ENCODE data around the gene ZNF784. TPM values are rescaled to one million over a fixed set of nuclear protein-coding genes. Genes with fewer than 3 reads are reported as not detected.

Gene ZNF784
- total and polyA plus RNA-seq, 5 donors: 11.5 to 16.3 (median 13.0) TPM

DNA sequence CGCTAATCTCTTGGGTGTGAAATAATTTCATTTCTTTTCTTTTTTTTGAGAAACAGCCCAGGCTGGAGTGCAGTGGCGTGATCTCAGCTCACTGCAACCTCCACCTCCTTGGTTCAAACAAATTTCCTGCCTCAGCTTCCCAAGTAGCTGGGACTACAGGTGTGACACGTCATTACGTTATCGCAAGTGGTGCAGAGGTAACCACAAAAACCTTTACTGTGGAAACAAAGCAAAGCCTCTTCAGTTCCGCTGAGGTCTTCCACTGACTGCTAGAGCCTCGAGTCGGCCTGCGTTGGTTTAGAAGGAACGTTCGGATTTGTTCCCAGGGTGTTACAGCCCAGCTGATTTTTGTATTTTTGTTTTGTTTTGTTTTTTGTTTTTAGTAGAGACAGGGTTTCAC, 2.0 kb upstream of the ZNF784 start:
- DNase-seq: peak in 1 of 3 donors; percentile 13
- intact Hi-C loops (cut with DNase I): no loop called here
- Histone ChIP-seq H3K4me3 (ENCODE audit: low read length) (no peak overlapping the region), H3K27me3 (ENCODE audit: control insufficient read depth, insufficient read depth) (no peaks in the 10 kb centered on the region), H3K27ac (ENCODE audit: low read length) (no peak overlapping the region), H3K4me1 (ENCODE audit: control insufficient read depth, insufficient read depth, low read length) (no peaks in the 10 kb centered on the region), H3K9me3 (ENCODE audit: control insufficient read depth, low read length) (no peaks in the 10 kb centered on the region)
- no peak for ATAC-seq
- 92% methylated on average over 11 of the region's 11 CpGs for WGBS

DNA sequence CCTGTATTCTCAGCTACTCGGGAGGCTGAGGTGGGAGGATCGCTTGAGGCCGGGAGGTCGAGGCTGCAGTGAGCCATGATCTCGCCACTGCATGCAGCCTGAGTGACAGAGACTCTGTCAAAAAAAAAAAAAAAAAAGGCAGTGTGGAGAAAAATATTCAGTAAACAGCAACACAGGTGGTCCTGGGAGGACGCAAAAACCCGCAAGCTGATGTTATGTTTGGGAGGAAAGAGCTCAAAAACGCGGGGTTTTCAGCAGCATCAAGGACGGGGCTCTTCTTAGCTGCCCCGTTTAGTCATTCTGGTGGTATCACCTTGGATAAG, 599 bp upstream of the ZNF784 start:
- H3K9me3 ChIP-seq (ENCODE audit: control insufficient read depth, low read length): no peaks in the 10 kb centered on the region
- no peaks in the 10 kb centered on the region for H3K27me3 ChIP-seq (ENCODE audit: control insufficient read depth, insufficient read depth)
- DNase-seq: no peak
- H3K4me1 ChIP-seq (ENCODE audit: control insufficient read depth, insufficient read depth, low read length): no peaks in the 10 kb centered on the region
- ATAC-seq: no peak
- H3K27ac ChIP-seq (ENCODE audit: low read length): peak overlapping the region; percentile 1
- intact Hi-C loops (cut with DNase I): no loop called here
- peak overlapping the region; percentile 53 for H3K4me3 ChIP-seq (ENCODE audit: low read length)
- 47% methylated on average over 11 of the region's 11 CpGs for WGBS

DNA sequence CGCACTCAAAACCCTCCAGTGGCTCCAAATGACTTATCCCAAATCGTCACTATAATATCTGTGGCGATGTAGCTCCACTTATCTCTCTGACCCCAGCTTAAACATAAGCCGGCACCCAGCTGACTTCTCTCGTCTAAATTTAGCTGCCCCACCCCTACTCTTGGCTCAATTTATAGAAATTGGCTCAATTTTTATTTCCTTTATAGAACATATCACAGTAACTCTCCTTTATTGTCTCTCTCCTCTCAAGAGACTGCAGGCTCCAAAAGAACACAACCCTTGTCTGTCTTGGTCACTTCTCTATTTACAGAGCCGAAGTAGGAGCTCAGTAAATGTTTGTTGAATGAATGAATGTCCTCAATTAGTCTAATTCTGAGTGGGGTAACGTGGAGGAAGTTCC, 805 bp downstream of the ZNF784 start:
- no peak for DNase-seq
- intact Hi-C loops (cut with DNase I): no loop called here
- Histone ChIP-seq H3K27ac (ENCODE audit: low read length) (peak overlapping the region; percentile 47), H3K4me1 (ENCODE audit: control insufficient read depth, insufficient read depth, low read length) (no peaks in the 10 kb centered on the region), H3K27me3 (ENCODE audit: control insufficient read depth, insufficient read depth) (no peaks in the 10 kb centered on the region), H3K9me3 (ENCODE audit: control insufficient read depth, low read length) (no peaks in the 10 kb centered on the region), H3K4me3 (ENCODE audit: low read length) (peak overlapping the region; percentile 53)
- 35% methylated on average over 7 of the region's 7 CpGs for WGBS
- no peak for ATAC-seq

DNA sequence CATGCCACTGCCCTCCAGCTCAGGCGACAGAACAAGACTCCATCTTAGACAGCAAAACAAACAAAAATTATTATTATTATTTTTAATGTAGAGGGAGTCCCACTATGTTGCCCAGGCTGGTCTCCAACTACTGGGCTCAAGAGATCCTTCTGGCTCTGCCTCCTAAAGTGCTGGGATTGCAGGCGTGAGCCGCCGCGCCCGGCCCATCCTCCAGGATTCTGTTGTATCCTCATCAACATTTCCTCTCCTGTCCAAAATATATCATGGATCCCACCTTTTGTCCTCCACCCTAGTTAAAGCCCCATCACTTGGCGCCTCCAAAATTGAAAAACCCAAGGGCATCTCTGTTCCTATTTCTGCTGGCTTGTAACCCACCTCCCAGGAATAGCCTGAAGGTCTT, 1.2 kb downstream of the ZNF784 start:
- peak in 2 of 3 donors; percentile 44 to 55 for DNase-seq
- intact Hi-C loops (cut with DNase I): no loop called here
- WGBS: 92% methylated on average over 7 of the region's 7 CpGs
- peak overlapping the region; percentile 36 for H3K27ac ChIP-seq (ENCODE audit: low read length)
- H3K4me3 ChIP-seq (ENCODE audit: low read length): no peak overlapping the region
- H3K4me1 ChIP-seq (ENCODE audit: control insufficient read depth, insufficient read depth, low read length): no peaks in the 10 kb centered on the region
- no peak for ATAC-seq
- H3K27me3 ChIP-seq (ENCODE audit: control insufficient read depth, insufficient read depth): no peaks in the 10 kb centered on the region
- H3K9me3 ChIP-seq (ENCODE audit: control insufficient read depth, low read length): no peaks in the 10 kb centered on the region

GRCh38 chr19:55622242-55622969, 2.0 kb downstream of the ZNF784 start:
- Histone ChIP-seq H3K4me1 (ENCODE audit: control insufficient read depth, insufficient read depth, low read length) (no peaks in the 10 kb centered on the region), H3K27me3 (ENCODE audit: control insufficient read depth, insufficient read depth) (no peaks in the 10 kb centered on the region), H3K9me3 (ENCODE audit: control insufficient read depth, low read length) (no peaks in the 10 kb centered on the region), H3K4me3 (ENCODE audit: low read length) (no peak overlapping the region), H3K27ac (ENCODE audit: low read length) (peak overlapping the region; percentile 4)
- DNase-seq (peak; percentile 21 to 59 (median 59)), ATAC-seq (peak in 1 of 2 donors; percentile 3)
- intact Hi-C loops (cut with DNase I): no loop called here
- 93% methylated on average over 40 of the region's 40 CpGs for WGBS

- WGBS: 94% methylated on average over 55 of the region's 55 CpGs
- peak; percentile 39 to 74 (median 71) for DNase-seq
- Histone ChIP-seq H3K27me3 (ENCODE audit: control insufficient read depth, insufficient read depth) (no peaks in the 10 kb centered on the region), H3K4me3 (ENCODE audit: low read length) (no peak overlapping the region), H3K4me1 (ENCODE audit: control insufficient read depth, insufficient read depth, low read length) (no peaks in the 10 kb centered on the region), H3K9me3 (ENCODE audit: control insufficient read depth, low read length) (no peaks in the 10 kb centered on the region), H3K27ac (ENCODE audit: low read length) (no peak overlapping the region)
- intact Hi-C loops (cut with DNase I): no loop called here
- ATAC-seq: no peak
Measured at GRCh38 chr19:55621673-55622231, 2.6 kb downstream of the ZNF784 start.

GRCh38 chr19:55621205-55621672, 3.1 kb downstream of the ZNF784 start:
- intact Hi-C loops (cut with DNase I): no loop called here
- DNase-seq (peak in 1 of 3 donors; percentile 50), ATAC-seq (no peak)
- Histone ChIP-seq H3K27ac (ENCODE audit: low read length) (no peak overlapping the region), H3K27me3 (ENCODE audit: control insufficient read depth, insufficient read depth) (no peaks in the 10 kb centered on the region), H3K9me3 (ENCODE audit: control insufficient read depth, low read length) (no peaks in the 10 kb centered on the region), H3K4me3 (ENCODE audit: low read length) (no peak overlapping the region), H3K4me1 (ENCODE audit: control insufficient read depth, insufficient read depth, low read length) (no peaks in the 10 kb centered on the region)
- WGBS: 82% methylated on average over 9 of the region's 9 CpGs

DNA sequence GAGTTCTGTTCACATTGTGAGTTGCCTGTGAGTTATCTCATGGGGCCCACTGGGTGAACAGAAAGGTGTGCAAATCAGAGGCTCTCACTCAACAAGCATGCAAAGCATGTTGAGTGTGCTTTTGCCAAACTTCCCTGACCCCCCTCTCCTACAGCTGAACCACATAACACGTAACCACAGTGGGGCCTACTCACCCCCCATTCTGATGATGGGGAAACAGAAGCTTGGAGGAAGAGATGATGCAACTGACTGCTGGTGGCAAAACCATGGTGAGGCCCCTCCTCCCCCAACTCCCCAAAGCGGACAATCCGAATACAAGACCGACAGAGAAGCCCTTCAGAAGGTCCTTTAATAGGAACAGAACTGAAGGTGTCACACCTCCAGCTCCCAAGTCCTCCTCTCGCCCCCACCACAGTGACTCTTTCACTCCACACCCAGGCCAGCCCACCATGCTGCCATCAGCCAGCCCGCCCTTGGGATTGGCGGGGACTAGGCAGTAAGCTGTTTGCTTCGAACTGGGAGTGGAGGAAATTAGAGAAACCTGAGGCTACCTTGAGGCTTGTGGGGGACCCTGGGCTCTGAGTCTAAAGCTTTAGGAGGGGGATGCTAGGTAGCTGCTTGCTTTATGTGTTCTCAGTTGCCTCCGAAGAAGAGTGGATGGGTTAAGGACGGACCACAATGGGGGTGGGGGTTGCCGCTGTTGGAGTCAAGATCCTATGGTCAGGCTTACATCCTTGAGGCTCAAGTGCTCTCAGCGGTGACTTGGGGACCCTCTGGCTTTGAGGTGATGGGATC, 3.8 kb downstream of the ZNF784 start:
- H3K4me1 ChIP-seq (ENCODE audit: control insufficient read depth, insufficient read depth, low read length): no peaks in the 10 kb centered on the region
- WGBS: 88% methylated on average over 12 of the region's 12 CpGs
- no peaks in the 10 kb centered on the region for H3K27me3 ChIP-seq (ENCODE audit: control insufficient read depth, insufficient read depth)
- H3K9me3 ChIP-seq (ENCODE audit: control insufficient read depth, low read length): no peaks in the 10 kb centered on the region
- intact Hi-C loops (cut with DNase I): no loop called here
- ATAC-seq (no peak), DNase-seq (peak in 1 of 3 donors; percentile 42)
- H3K4me3 ChIP-seq (ENCODE audit: low read length): no peak overlapping the region
- H3K27ac ChIP-seq (ENCODE audit: low read length): no peak overlapping the region

DNA sequence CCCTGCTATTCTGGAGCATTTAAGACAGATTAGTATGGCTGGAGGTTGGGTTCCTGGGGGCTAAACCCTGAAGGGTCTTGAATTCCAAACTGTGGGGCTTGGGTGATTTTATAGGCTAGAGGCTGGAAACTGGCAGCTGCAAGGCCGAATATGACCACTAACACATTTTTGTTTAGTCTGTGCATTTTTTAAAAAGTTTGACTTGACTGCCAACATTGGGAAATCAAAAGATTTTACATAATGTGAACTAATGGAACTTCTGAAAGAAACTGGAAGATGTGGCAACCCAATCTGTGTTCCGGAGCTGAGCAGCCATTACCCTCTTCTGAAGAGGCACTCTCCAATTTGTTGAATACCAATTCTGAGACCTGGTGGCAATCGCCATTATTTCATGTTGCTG, 5.1 kb downstream of the ZNF784 start:
- intact Hi-C loops (cut with DNase I): no loop called here
- H3K4me1 ChIP-seq (ENCODE audit: control insufficient read depth, insufficient read depth, low read length): no peaks in the 10 kb centered on the region
- no peak overlapping the region for H3K4me3 ChIP-seq (ENCODE audit: low read length)
- DNase-seq (peak in 1 of 3 donors; percentile 6), ATAC-seq (no peak)
- WGBS: 79% methylated on average over 3 of the region's 3 CpGs
- no peaks in the 10 kb centered on the region for H3K9me3 ChIP-seq (ENCODE audit: control insufficient read depth, low read length)
- H3K27me3 ChIP-seq (ENCODE audit: control insufficient read depth, insufficient read depth): no peaks in the 10 kb centered on the region
- H3K27ac ChIP-seq (ENCODE audit: low read length): no peak overlapping the region

GRCh38 chr19:55618426-55618825, 5.9 kb downstream of the ZNF784 start:
- no peaks in the 10 kb centered on the region for H3K4me1 ChIP-seq (ENCODE audit: control insufficient read depth, insufficient read depth, low read length)
- 89% methylated on average over 7 of the region's 7 CpGs for WGBS
- H3K4me3 ChIP-seq (ENCODE audit: low read length): no peak overlapping the region
- intact Hi-C loops (cut with DNase I): no loop called here
- H3K27ac ChIP-seq (ENCODE audit: low read length): no peak overlapping the region
- DNase-seq (peak in 2 of 3 donors; percentile 3 to 27), ATAC-seq (no peak)
- no peaks in the 10 kb centered on the region for H3K27me3 ChIP-seq (ENCODE audit: control insufficient read depth, insufficient read depth)
- H3K9me3 ChIP-seq (ENCODE audit: control insufficient read depth, low read length): no peaks in the 10 kb centered on the region

GRCh38 chr19:55617426-55617825, 6.9 kb downstream of the ZNF784 start:
- ATAC-seq: no peak
- Histone ChIP-seq H3K27ac (ENCODE audit: low read length) (no peak overlapping the region), H3K4me3 (ENCODE audit: low read length) (no peak overlapping the region), H3K4me1 (ENCODE audit: control insufficient read depth, insufficient read depth, low read length) (peaks cover 2% of the 10 kb centered on the region), H3K9me3 (ENCODE audit: control insufficient read depth, low read length) (no peaks in the 10 kb centered on the region), H3K27me3 (ENCODE audit: control insufficient read depth, insufficient read depth) (no peaks in the 10 kb centered on the region)
- WGBS: 80% methylated on average over 8 of the region's 8 CpGs
- intact Hi-C loops (cut with DNase I): no loop called here
- DNase-seq: peak in 2 of 3 donors; percentile 9 to 10

All from right cardiac atrium (tissue), 5 donors.